ENCODE data around the gene DENND1A. TPM values are rescaled to one million over a fixed set of nuclear protein-coding genes. Genes with fewer than 3 reads are reported as not detected.

DENND1A gene
- total and polyA plus RNA-seq, 2 experiments from 2014 or later: 13.1 to 28.7 TPM

DNA sequence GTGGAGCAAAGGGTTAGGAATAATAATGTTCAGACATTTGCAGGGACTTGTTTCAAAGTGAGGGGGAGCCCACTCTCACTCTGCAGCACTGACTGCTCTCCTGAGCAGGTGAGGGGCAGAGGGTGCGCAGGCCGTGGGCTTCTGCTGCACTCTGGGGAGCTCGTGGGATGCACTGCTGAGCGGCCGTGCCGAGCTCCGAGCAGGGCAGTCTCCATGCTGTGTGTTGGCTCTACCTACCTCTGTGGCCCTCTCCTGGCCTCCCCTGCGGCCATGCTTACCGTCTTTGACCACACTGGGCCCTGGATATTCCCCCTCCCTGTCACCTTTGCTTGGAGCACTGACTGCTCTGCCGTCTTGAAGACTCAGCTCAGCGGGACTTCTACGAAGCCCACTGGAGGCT is 540.2 kb downstream of the DENND1A start:
- no peak for TF ChIP-seq ZNF331 (CRISPR knock-in tag; IDR thresholded peaks at IDR 0.05; ENCODE audit: low read depth)
- peaks cover 3% of the 10 kb centered on the region; the same call in 1 of the 3 replicates for H3K9me3 Mint-ChIP-seq
- H3K27ac ChIP-seq (ENCODE audit: low read depth): no peak overlapping the region
- ATAC-seq (peak; percentile 6; the same call in 1 of the 3 replicates), DNase-seq (ENCODE audit: low spot score) (no peak)
- H3K4me3 ChIP-seq: no peak overlapping the region
- H3K4me1 ChIP-seq (ENCODE audit: insufficient read depth): no peaks in the 10 kb centered on the region; the same call in 1 of the 2 replicates
- H3K4me3 Mint-ChIP-seq: no peak overlapping the region
- H3K27ac Mint-ChIP-seq: no peak overlapping the region
- no peak overlapping the region for H2AFZ ChIP-seq
- H3F3A ChIP-seq (replicated peaks; ENCODE audit: low read depth): no peaks in the 10 kb centered on the region; the same call in 1 of the 2 replicates
- no peaks in the 10 kb centered on the region for H3K36me3 Mint-ChIP-seq (ENCODE audit: low read depth)
- no peaks in the 10 kb centered on the region for H3K27me3 ChIP-seq (ENCODE audit: insufficient read depth)
- H3K4me2 ChIP-seq: no peak overlapping the region
- peaks cover 21% of the 10 kb centered on the region for H3K27me3 Mint-ChIP-seq (ENCODE audit: insufficient read depth, low read depth, poor library complexity)
- no peaks in the 10 kb centered on the region for H3K9me2 ChIP-seq (ENCODE audit: insufficient read depth)
- no peaks in the 10 kb centered on the region for H3K36me3 ChIP-seq (ENCODE audit: insufficient read depth)
- no peaks in the 10 kb centered on the region; the same call in none of the 2 replicates for H4K20me1 ChIP-seq (replicated peaks; ENCODE audit: insufficient read depth)
- H3K4me1 Mint-ChIP-seq: peaks cover 16% of the 10 kb centered on the region
- H3K79me2 ChIP-seq (replicated peaks; ENCODE audit: insufficient read depth): no peaks in the 10 kb centered on the region

DNA sequence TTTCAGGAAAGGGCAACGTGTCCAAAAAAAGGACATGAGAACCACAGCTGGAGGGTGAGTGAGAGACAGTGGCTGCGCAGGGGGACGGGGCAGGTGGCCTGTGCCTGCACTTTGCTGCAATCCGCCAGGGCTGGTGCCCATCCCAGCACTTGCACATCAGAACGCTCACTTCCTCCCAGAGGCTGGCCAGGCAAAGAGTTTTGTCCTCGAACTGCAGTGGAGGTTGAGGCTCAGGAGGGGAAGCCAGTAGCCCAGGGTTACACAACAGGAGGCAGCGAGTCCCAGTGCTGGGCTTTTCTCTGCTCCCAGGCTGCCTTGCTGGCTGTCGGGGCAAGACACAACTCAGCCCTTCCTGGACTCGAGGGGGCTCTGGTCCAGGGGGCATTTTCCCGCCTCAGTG is 540.9 kb downstream of the DENND1A start:
- peaks cover 10% of the 10 kb centered on the region for H3K4me1 Mint-ChIP-seq
- Histone ChIP-seq H3K4me1 (ENCODE audit: insufficient read depth) (no peaks in the 10 kb centered on the region; the same call in 1 of the 2 replicates), H4K20me1 (replicated peaks; ENCODE audit: insufficient read depth) (no peaks in the 10 kb centered on the region; the same call in none of the 2 replicates), H2AFZ (no peak overlapping the region), H3K4me2 (no peak overlapping the region), H3F3A (replicated peaks; ENCODE audit: low read depth) (peaks cover 3% of the 10 kb centered on the region; the same call in 1 of the 2 replicates), H3K79me2 (replicated peaks; ENCODE audit: insufficient read depth) (no peaks in the 10 kb centered on the region), H3K27me3 (ENCODE audit: insufficient read depth) (no peaks in the 10 kb centered on the region), H3K9me2 (ENCODE audit: insufficient read depth) (no peaks in the 10 kb centered on the region), H3K4me3 (no peak overlapping the region), H3K36me3 (ENCODE audit: insufficient read depth) (no peaks in the 10 kb centered on the region), H3K27ac (ENCODE audit: low read depth) (no peak overlapping the region)
- H3K9me3 Mint-ChIP-seq: peaks cover 3% of the 10 kb centered on the region; the same call in 1 of the 3 replicates
- H3K36me3 Mint-ChIP-seq (ENCODE audit: low read depth): no peaks in the 10 kb centered on the region
- ATAC-seq (no peak), DNase-seq (ENCODE audit: low spot score) (no peak)
- H3K4me3 Mint-ChIP-seq: no peak overlapping the region
- H3K27ac Mint-ChIP-seq: no peak overlapping the region
- TF ChIP-seq POLR2AphosphoS5 (IDR thresholded peaks at IDR 0.05; ENCODE audit: low read depth) (no peak), STAT1 (IDR thresholded peaks at IDR 0.05; ENCODE audit: unreplicated experiment) (no peak), EZH2 (IDR thresholded peaks at IDR 0.05; ENCODE audit: low read depth, unreplicated experiment) (no peak), NANOG (IDR thresholded peaks at IDR 0.05; ENCODE audit: borderline replicate concordance) (no peak), ZNF114 (CRISPR knock-in tag; IDR thresholded peaks at IDR 0.05) (no peak), CREB1 (CRISPR knock-in tag; IDR thresholded peaks at IDR 0.05; ENCODE audit: low read depth) (no peak)
- TF ChIP-seq, protein P1, sequence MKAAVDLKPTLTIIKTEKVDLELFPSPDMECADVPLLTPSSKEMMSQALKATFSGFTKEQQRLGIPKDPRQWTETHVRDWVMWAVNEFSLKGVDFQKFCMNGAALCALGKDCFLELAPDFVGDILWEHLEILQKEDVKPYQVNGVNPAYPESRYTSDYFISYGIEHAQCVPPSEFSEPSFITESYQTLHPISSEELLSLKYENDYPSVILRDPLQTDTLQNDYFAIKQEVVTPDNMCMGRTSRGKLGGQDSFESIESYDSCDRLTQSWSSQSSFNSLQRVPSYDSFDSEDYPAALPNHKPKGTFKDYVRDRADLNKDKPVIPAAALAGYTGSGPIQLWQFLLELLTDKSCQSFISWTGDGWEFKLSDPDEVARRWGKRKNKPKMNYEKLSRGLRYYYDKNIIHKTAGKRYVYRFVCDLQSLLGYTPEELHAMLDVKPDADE (IDR thresholded peaks at IDR 0.05): no peak
- TF ChIP-seq, protein P2, sequence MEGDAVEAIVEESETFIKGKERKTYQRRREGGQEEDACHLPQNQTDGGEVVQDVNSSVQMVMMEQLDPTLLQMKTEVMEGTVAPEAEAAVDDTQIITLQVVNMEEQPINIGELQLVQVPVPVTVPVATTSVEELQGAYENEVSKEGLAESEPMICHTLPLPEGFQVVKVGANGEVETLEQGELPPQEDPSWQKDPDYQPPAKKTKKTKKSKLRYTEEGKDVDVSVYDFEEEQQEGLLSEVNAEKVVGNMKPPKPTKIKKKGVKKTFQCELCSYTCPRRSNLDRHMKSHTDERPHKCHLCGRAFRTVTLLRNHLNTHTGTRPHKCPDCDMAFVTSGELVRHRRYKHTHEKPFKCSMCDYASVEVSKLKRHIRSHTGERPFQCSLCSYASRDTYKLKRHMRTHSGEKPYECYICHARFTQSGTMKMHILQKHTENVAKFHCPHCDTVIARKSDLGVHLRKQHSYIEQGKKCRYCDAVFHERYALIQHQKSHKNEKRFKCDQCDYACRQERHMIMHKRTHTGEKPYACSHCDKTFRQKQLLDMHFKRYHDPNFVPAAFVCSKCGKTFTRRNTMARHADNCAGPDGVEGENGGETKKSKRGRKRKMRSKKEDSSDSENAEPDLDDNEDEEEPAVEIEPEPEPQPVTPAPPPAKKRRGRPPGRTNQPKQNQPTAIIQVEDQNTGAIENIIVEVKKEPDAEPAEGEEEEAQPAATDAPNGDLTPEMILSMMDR (conservative IDR thresholded peaks at IDR 0.05; ENCODE audit: low read depth in 2 of 2): no peak
- H3K27me3 Mint-ChIP-seq (ENCODE audit: insufficient read depth, low read depth, poor library complexity): peaks cover 19% of the 10 kb centered on the region
